Measurements from ENCODE around the gene GRM2.

The GRM2 gene

DNA sequence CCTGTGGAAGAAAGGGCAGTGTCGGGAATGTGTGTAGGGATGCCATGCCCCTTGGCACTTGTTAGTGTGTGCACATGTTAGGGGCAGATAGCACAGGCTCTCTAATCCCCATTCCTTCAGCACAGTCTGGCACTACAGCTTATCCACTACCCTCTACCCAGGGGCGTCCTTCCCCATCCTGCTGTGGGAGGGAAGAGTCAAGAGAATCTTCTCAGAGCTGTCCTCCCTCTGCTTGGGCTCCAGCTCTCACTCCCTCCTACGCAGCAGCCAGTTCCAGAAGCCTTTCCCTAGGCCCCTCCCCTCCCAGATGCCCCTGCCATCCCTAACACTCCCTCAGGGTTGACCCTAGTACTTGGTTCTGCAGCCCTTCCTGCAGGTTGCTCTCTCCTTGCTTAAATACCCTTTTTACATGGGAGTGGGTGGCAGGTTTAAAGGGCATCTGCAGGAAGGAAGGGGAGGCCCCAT, 815 bp upstream of the GRM2 start:
- no peaks in the 10 kb centered on the region for H3K9me3 Mint-ChIP-seq
- H3K27me3 Mint-ChIP-seq (ENCODE audit: low read depth), result peaks cover 12% of the 10 kb centered on the region
- no peak overlapping the region for H3K4me3 Mint-ChIP-seq
- H3K36me3 Mint-ChIP-seq (ENCODE audit: low read depth), result peaks cover 13% of the 10 kb centered on the region
- H3K27ac Mint-ChIP-seq, result no peak overlapping the region
- H3K4me1 Mint-ChIP-seq (ENCODE audit: low read depth), result peaks cover 9% of the 10 kb centered on the region

- Mint-ChIP-seq H3K27me3 (ENCODE audit: low read depth) (peaks cover 12% of the 10 kb centered on the region), H3K4me3 (no peak overlapping the region), H3K36me3 (ENCODE audit: low read depth) (peaks cover 10% of the 10 kb centered on the region), H3K4me1 (ENCODE audit: low read depth) (peaks cover 10% of the 10 kb centered on the region), H3K9me3 (no peaks in the 10 kb centered on the region), H3K27ac (no peak overlapping the region)
Measured at GRCh38 chr3:51708216-51708845, 1.5 kb downstream of the GRM2 start.

- H3K27ac Mint-ChIP-seq, result no peak overlapping the region
- peaks cover 10% of the 10 kb centered on the region for H3K4me1 Mint-ChIP-seq (ENCODE audit: low read depth)
- peaks cover 12% of the 10 kb centered on the region for H3K27me3 Mint-ChIP-seq (ENCODE audit: low read depth)
- H3K36me3 Mint-ChIP-seq (ENCODE audit: low read depth), result peaks cover 9% of the 10 kb centered on the region
- H3K9me3 Mint-ChIP-seq, result no peaks in the 10 kb centered on the region
- no peak overlapping the region for H3K4me3 Mint-ChIP-seq
Measured at GRCh38 chr3:51709004-51709420, 2.1 kb downstream of the GRM2 start.

DNA sequence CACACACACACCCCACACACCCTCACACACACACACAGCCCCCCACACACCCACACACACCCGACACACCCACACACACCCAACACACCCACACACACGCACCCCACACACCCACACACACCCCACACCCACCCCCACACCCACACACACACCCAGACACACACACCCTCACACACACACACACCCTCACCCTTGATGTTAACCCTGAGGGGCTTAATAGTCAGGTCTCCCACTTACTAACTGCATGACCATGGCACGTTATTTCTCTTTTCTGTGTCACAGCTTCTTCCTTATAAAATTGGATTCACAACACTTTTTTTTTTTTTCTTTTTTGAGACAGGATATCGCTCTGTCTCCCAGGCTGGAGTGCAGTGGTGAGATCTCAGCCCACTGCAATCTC, 2.8 kb downstream of the GRM2 start:
- Mint-ChIP-seq H3K36me3 (ENCODE audit: low read depth) (peaks cover 6% of the 10 kb centered on the region), H3K27me3 (ENCODE audit: low read depth) (peaks cover 12% of the 10 kb centered on the region), H3K4me3 (no peak overlapping the region), H3K4me1 (ENCODE audit: low read depth) (peaks cover 9% of the 10 kb centered on the region), H3K27ac (peak overlapping the region; percentile 49), H3K9me3 (no peaks in the 10 kb centered on the region)

DNA sequence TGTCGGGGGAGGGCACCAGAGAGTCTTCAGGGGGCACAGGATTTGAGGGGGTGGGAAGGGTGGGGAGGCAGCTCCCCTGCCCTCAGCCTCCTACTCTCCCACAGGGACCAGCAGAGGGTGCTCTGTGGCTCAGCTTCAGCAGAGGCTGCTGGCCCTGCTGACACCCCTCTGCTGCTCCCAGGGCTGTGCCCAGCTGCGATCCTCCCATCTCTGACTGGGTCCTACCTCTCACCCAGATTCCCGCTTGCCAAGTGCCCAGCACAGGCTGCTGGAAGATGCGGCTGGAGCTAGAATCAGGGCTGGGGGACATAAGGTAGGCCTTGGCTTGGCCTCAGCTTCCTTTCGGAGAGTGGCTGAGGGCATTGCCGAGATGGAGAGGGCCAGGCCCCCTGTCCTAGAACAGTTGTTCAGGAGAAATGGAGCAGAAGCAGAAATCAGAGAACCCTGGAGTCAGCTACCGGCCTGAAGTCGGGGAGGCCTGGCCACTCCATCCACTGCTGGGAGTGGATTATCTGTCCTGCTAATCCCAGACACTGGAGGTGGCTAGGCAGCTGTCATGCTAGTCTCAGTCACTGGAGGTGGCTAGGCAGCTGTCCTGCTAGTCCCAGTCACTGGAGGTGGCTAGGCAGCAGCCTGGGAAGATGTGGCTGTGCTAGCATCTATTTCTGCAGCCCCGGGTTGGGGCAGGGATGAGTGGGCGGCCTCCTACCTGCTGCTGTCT, 3.9 kb downstream of the GRM2 start:
- H3K36me3 Mint-ChIP-seq (ENCODE audit: low read depth), result peaks cover 3% of the 10 kb centered on the region
- H3K4me1 Mint-ChIP-seq (ENCODE audit: low read depth), result peaks cover 7% of the 10 kb centered on the region
- H3K4me3 Mint-ChIP-seq, result no peak overlapping the region
- H3K27me3 Mint-ChIP-seq (ENCODE audit: low read depth), result peaks cover 12% of the 10 kb centered on the region
- no peaks in the 10 kb centered on the region for H3K9me3 Mint-ChIP-seq
- no peak overlapping the region for H3K27ac Mint-ChIP-seq

DNA sequence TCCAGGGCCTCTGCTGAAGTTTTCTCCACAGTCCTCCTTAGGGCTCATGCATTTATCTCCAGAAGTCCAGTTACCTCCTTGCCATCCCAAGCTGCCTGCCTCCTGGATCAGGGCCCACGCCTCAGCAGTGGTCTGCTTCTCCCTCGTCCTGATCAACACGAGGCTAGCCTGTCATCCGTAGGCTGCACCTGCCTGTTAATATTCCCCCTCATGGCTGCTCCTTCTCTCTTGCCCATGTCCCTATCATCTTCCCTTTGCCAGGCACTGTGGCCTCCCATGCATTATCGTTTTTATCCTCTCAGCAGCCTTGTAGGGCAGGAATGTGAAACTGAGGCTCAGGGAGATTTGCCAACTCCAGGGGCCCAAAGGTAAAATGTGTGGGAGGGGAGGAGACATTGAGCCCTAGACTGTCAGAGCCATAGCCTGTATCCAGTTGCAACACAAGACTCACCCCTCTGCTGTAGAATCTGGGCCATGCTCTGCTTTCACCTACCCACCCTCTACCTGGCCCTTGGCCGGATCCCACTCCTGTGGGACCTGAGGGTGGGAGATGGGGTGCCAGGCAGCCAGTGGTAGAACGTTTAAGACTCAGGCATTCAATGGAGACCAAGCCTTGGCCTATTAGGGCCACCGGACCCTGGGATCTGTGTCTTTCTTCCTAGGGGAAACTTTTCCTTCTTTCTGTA, 4.6 kb downstream of the GRM2 start:
- peaks cover 12% of the 10 kb centered on the region for H3K27me3 Mint-ChIP-seq (ENCODE audit: low read depth)
- H3K36me3 Mint-ChIP-seq (ENCODE audit: low read depth), result peaks cover 2% of the 10 kb centered on the region
- peaks cover 3% of the 10 kb centered on the region for H3K4me1 Mint-ChIP-seq (ENCODE audit: low read depth)
- no peak overlapping the region for H3K27ac Mint-ChIP-seq
- H3K4me3 Mint-ChIP-seq, result no peak overlapping the region
- H3K9me3 Mint-ChIP-seq, result no peaks in the 10 kb centered on the region

GRCh38 chr3:51712038-51712420, 5.2 kb downstream of the GRM2 start:
- no peak overlapping the region for H3K27ac Mint-ChIP-seq
- no peaks in the 10 kb centered on the region for H3K9me3 Mint-ChIP-seq
- peaks cover 2% of the 10 kb centered on the region for H3K36me3 Mint-ChIP-seq (ENCODE audit: low read depth)
- peaks cover 12% of the 10 kb centered on the region for H3K27me3 Mint-ChIP-seq (ENCODE audit: low read depth)
- H3K4me3 Mint-ChIP-seq, result no peak overlapping the region
- H3K4me1 Mint-ChIP-seq (ENCODE audit: low read depth), result peaks cover 3% of the 10 kb centered on the region

GRCh38 chr3:51712511-51712931, 5.7 kb downstream of the GRM2 start:
- Mint-ChIP-seq H3K4me3 (no peak overlapping the region), H3K36me3 (ENCODE audit: low read depth) (no peaks in the 10 kb centered on the region), H3K27me3 (ENCODE audit: low read depth) (peaks cover 8% of the 10 kb centered on the region), H3K27ac (no peak overlapping the region), H3K4me1 (ENCODE audit: low read depth) (peaks cover 3% of the 10 kb centered on the region), H3K9me3 (no peaks in the 10 kb centered on the region)

DNA sequence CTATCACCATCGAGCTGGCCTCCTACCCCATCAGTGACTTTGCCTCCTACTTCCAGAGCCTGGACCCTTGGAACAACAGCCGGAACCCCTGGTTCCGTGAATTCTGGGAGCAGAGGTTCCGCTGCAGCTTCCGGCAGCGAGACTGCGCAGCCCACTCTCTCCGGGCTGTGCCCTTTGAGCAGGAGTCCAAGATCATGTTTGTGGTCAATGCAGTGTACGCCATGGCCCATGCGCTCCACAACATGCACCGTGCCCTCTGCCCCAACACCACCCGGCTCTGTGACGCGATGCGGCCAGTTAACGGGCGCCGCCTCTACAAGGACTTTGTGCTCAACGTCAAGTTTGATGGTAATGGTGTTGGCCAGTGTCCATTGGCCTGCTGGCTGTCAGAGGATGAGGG, 6.1 kb downstream of the GRM2 start:
- Mint-ChIP-seq H3K4me3 (no peak overlapping the region), H3K36me3 (ENCODE audit: low read depth) (no peaks in the 10 kb centered on the region), H3K9me3 (no peaks in the 10 kb centered on the region), H3K27ac (no peak overlapping the region), H3K4me1 (ENCODE audit: low read depth) (peaks cover 3% of the 10 kb centered on the region), H3K27me3 (ENCODE audit: low read depth) (peaks cover 4% of the 10 kb centered on the region)

DNA sequence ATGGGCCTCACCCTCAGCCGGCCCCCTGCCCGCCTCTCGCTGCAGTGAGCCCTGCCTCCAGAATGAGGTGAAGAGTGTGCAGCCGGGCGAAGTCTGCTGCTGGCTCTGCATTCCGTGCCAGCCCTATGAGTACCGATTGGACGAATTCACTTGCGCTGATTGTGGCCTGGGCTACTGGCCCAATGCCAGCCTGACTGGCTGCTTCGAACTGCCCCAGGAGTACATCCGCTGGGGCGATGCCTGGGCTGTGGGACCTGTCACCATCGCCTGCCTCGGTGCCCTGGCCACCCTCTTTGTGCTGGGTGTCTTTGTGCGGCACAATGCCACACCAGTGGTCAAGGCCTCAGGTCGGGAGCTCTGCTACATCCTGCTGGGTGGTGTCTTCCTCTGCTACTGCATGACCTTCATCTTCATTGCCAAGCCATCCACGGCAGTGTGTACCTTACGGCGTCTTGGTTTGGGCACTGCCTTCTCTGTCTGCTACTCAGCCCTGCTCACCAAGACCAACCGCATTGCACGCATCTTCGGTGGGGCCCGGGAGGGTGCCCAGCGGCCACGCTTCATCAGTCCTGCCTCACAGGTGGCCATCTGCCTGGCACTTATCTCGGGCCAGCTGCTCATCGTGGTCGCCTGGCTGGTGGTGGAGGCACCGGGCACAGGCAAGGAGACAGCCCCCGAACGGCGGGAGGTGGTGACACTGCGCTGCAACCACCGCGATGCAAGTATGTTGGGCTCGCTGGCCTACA, 8.5 kb downstream of the GRM2 start:
- Mint-ChIP-seq H3K27ac (no peak overlapping the region), H3K4me3 (no peak overlapping the region), H3K36me3 (ENCODE audit: low read depth) (no peaks in the 10 kb centered on the region), H3K9me3 (no peaks in the 10 kb centered on the region), H3K4me1 (ENCODE audit: low read depth) (peaks cover 12% of the 10 kb centered on the region), H3K27me3 (ENCODE audit: low read depth) (no peaks in the 10 kb centered on the region)

GRCh38 chr3:51715977-51716294, 9.1 kb downstream of the GRM2 start:
- Mint-ChIP-seq H3K27ac (no peak overlapping the region), H3K4me3 (no peak overlapping the region), H3K9me3 (no peaks in the 10 kb centered on the region), H3K36me3 (ENCODE audit: low read depth) (no peaks in the 10 kb centered on the region), H3K4me1 (ENCODE audit: low read depth) (peaks cover 12% of the 10 kb centered on the region), H3K27me3 (ENCODE audit: low read depth) (no peaks in the 10 kb centered on the region)

DNA sequence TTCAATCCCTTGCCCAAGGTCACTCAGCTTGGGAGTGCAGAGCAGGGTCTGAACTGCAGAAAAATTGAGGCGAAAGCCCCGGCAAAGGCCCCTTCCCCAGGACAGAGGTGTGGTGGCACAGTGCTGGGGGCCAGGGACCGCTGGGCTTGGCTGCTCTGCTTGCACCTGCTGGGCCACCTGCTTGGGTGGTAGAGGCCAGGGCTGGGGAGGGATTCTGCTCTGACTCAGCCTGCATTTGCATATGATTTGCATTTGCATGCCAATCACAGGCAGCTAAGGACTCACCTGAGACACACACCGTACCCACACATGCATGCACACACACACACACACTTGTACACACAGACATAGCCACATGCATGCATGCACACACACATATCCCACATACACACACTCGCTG, 9.9 kb downstream of the GRM2 start:
- Mint-ChIP-seq H3K27ac (no peak overlapping the region), H3K27me3 (ENCODE audit: low read depth) (no peaks in the 10 kb centered on the region), H3K9me3 (no peaks in the 10 kb centered on the region)

GRCh38 chr3:51717446-51717845, 10.6 kb downstream of the GRM2 start:
- Mint-ChIP-seq H3K4me1 (ENCODE audit: low read depth) (peaks cover 19% of the 10 kb centered on the region), H3K36me3 (ENCODE audit: low read depth) (no peaks in the 10 kb centered on the region), H3K4me3 (no peak overlapping the region), H3K9me3 (no peaks in the 10 kb centered on the region), H3K27me3 (ENCODE audit: low read depth) (no peaks in the 10 kb centered on the region), H3K27ac (no peak overlapping the region)

More for the DNA sequence above, 9.9 kb downstream of the GRM2 start:
- Mint-ChIP-seq H3K4me1 (ENCODE audit: low read depth) (peaks cover 17% of the 10 kb centered on the region), H3K36me3 (ENCODE audit: low read depth) (no peaks in the 10 kb centered on the region), H3K4me3 (no peak overlapping the region)

DNA sequence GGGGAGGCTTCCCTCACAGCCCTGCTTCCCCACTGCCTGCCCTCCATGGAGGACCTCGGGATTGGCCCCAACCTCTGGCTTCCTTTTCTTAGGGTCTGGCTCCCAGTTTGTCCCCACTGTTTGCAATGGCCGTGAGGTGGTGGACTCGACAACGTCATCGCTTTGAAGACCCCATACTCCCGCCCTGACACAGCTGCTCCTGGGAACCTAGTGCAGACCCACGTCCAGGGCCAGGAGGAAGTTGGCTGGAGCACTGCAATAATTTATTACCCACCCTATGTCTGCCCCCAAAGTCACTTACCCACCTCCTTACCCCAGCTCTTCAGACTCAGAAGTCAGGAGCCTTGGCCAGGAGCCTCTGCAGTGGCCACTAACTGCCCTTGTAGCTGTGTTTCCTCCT, 11.1 kb downstream of the GRM2 start:
- Mint-ChIP-seq H3K36me3 (ENCODE audit: low read depth) (no peaks in the 10 kb centered on the region), H3K27me3 (ENCODE audit: low read depth) (no peaks in the 10 kb centered on the region), H3K27ac (no peak overlapping the region), H3K9me3 (no peaks in the 10 kb centered on the region), H3K4me1 (ENCODE audit: low read depth) (peaks cover 19% of the 10 kb centered on the region), H3K4me3 (no peak overlapping the region)

Measured in T-helper 1 cell treated with Interleukin-12 subunit alpha and Interleukin-12 subunit beta and Interleukin-4 antibody, amounts not matched to agents 30 μg/mL and 1 μg/mL, for 36 hours (primary cell).